Neural progenitor cell (in vitro differentiated cells): ENCODE measurements around the gene OR6S1. TPM values are rescaled to one million over a fixed set of nuclear protein-coding genes. Genes with fewer than 3 reads are reported as not detected.
A peak's percentile ranks its signal among the peaks of the same experiment; 100 is the strongest.
"Not testable (repeated sequence)": the region's sequence is repeated elsewhere in the genome, so short reads cannot be mapped to it uniquely, and the experiment has no call there.

Experiments used
- DNase-seq: peaks from one replicate; pipeline ENCODE4 v3.0.0-alpha.2; 2016; ENCODE audit warnings: low spot score
- H2AFZ ChIP-seq: fragments of 200-600 bp; sonication (generic); replicated peaks from 2 replicates; pipeline ENCODE4 v1.6.1; 2016; ENCODE audit warnings: antibody characterized with exemption
- H3F3A ChIP-seq: fragments of 200-600 bp; sonication (generic); 2 replicates; pipeline ENCODE4 v1.6.1; 2016; ENCODE audit warnings: antibody characterized with exemption, low read depth
- H3K27ac ChIP-seq: fragments of 200-600 bp; sonication (generic); 2 replicates; pipeline ENCODE4 v1.5.1; 2016; ENCODE audit warnings: mild to moderate bottlenecking
- H3K27me3 ChIP-seq: fragments of 200-600 bp; sonication (generic); 2 replicates; pipeline ENCODE4 v1.6.1; 2016; ENCODE audit warnings: mild to moderate bottlenecking, moderate library complexity
- H3K36me3 ChIP-seq: fragments of 200-600 bp; sonication (generic); 2 replicates; pipeline ENCODE4 v1.5.1; 2016
- H3K4me1 ChIP-seq: fragments of 200-600 bp; sonication (generic); 2 replicates; pipeline ENCODE4 v1.6.1; 2016; ENCODE audit warnings: mixed run types
- H3K4me2 ChIP-seq: fragments of 200-600 bp; sonication (generic); 2 replicates; pipeline ENCODE4 v1.6.1; 2016
- H3K4me3 ChIP-seq: fragments of 200-600 bp; sonication (generic); 2 replicates; pipeline ENCODE4 v1.5.1; 2016
- H3K79me2 ChIP-seq: fragments of 200-600 bp; sonication (generic); 2 replicates; pipeline ENCODE4 v1.6.1; 2016; ENCODE audit warnings: low read depth
- H3K9ac ChIP-seq: fragments of 200-600 bp; sonication (generic); 2 replicates; pipeline ENCODE4 v1.6.1; 2016
- H3K9me3 ChIP-seq: fragments of 200-600 bp; sonication (generic); 2 replicates; pipeline ENCODE4 v1.5.1; 2016; ENCODE audit warnings: low read depth
- H4K20me1 ChIP-seq: fragments of 200-600 bp; sonication (generic); 2 replicates; pipeline ENCODE4 v1.6.1; 2016; ENCODE audit warnings: low read depth
- H3K27ac Mint-ChIP-seq: 3 replicates; pipeline ENCODE4 v1.8.0; 2021; ENCODE audit warnings: mixed read lengths
- H3K27me3 Mint-ChIP-seq: 2 replicates; pipeline ENCODE4 v1.8.0; 2022; ENCODE audit warnings: low read depth, mild to moderate bottlenecking, inconsistent platforms, moderate library complexity, mixed read lengths; ENCODE audit not compliant: insufficient read depth
- H3K36me3 Mint-ChIP-seq: 3 replicates; pipeline ENCODE4 v1.8.0; 2021; ENCODE audit warnings: mixed read lengths
- H3K4me1 Mint-ChIP-seq: 3 replicates; pipeline ENCODE4 v1.8.0; 2021; ENCODE audit warnings: mixed read lengths
- H3K4me3 Mint-ChIP-seq: 3 replicates; pipeline ENCODE4 v1.8.0; 2021; ENCODE audit warnings: mild to moderate bottlenecking, moderate library complexity, mixed read lengths
- H3K9me3 Mint-ChIP-seq: 3 replicates; pipeline ENCODE4 v1.8.0; 2020; ENCODE audit warnings: mixed read lengths
- CTCF ChIP-seq: fragments of 200-600 bp; sonication (generic); IDR thresholded peaks from 2 replicates; pipeline ENCODE4 v1.5.1; 2017; ENCODE audit warnings: antibody characterized with exemption, mild to moderate bottlenecking
- EZH2 ChIP-seq: fragments of 200-600 bp; sonication (generic); IDR thresholded peaks from 2 replicates; pipeline ENCODE4 v1.6.1; 2017; ENCODE audit warnings: antibody characterized with exemption, mild to moderate bottlenecking, moderate library complexity
- EZH2phosphoT487 ChIP-seq: fragments of 200-600 bp; sonication (generic); IDR thresholded peaks from 2 replicates; pipeline ENCODE4 v1.6.1; 2017; ENCODE audit warnings: antibody characterized with exemption
- total RNA-seq: library from RNA; depleted of rRNA; stranded (reverse); fragments of >200 nt; gene quantifications from 2 replicates; pipeline ENCODE4 v1.2.3, GENCODE V29; 2015; ENCODE audit warnings: low replicate concordance

Gene OR6S1
- total RNA-seq, 1 donor from 2014 or later, result not detected

- Histone ChIP-seq H3K9ac (no peak overlapping the region), H3K4me2 (peak overlapping the region; percentile 86), H3K4me3 (peak overlapping the region; percentile 71), H3K4me1 (peaks cover 15% of the 10 kb centered on the region), H3K79me2 (no peaks in the 10 kb centered on the region), H2AFZ (no peak overlapping the region), H3K36me3 (no peaks in the 10 kb centered on the region), H4K20me1 (peaks cover 35% of the 10 kb centered on the region), H3K27me3 (peaks cover 79% of the 10 kb centered on the region), H3F3A (peaks cover 51% of the 10 kb centered on the region), H3K27ac (no peak overlapping the region), H3K9me3 (no peaks in the 10 kb centered on the region)
- Mint-ChIP-seq H3K36me3 (peaks cover 6% of the 10 kb centered on the region), H3K9me3 (peaks cover 9% of the 10 kb centered on the region), H3K4me3 (peak overlapping the region; percentile 62), H3K27ac (no peak overlapping the region), H3K4me1 (peaks cover 43% of the 10 kb centered on the region), H3K27me3 (peaks cover 51% of the 10 kb centered on the region)
- TF ChIP-seq CTCF (no peak), EZH2 (no peak), EZH2phosphoT487 (no peak)
- DNase-seq, result no peak
These were observed 17.7 kb downstream of the OR6S1 start for GRCh38 chr14:20623798-20624197.

- Mint-ChIP-seq H3K4me1 (peaks cover 37% of the 10 kb centered on the region), H3K36me3 (peaks cover 6% of the 10 kb centered on the region), H3K27me3 (peaks cover 43% of the 10 kb centered on the region), H3K27ac (no peak overlapping the region), H3K4me3 (peak overlapping the region; percentile 61), H3K9me3 (peaks cover 9% of the 10 kb centered on the region)
- no peaks in the 10 kb centered on the region for H3K79me2 ChIP-seq
- H3F3A ChIP-seq, result peaks cover 42% of the 10 kb centered on the region
- peaks cover 27% of the 10 kb centered on the region for H4K20me1 ChIP-seq
- no peaks in the 10 kb centered on the region for H3K36me3 ChIP-seq
- no peak overlapping the region for H3K27ac ChIP-seq
- H3K4me2 ChIP-seq, result peak overlapping the region; percentile 56
- H3K9me3 ChIP-seq, result no peaks in the 10 kb centered on the region
- peak overlapping the region; percentile 71 for H3K4me3 ChIP-seq
- H3K27me3 ChIP-seq, result peaks cover 74% of the 10 kb centered on the region
- no peak for DNase-seq
- H3K4me1 ChIP-seq, result peaks cover 14% of the 10 kb centered on the region
- H3K9ac ChIP-seq, result no peak overlapping the region
- H2AFZ ChIP-seq, result no peak overlapping the region
- no peak for TF ChIP-seq EZH2phosphoT487
- no peak for TF ChIP-seq CTCF
- no peak for TF ChIP-seq EZH2
These were observed 18.6 kb downstream of the OR6S1 start for GRCh38 chr14:20622816-20623291.

- Histone ChIP-seq H2AFZ (no peak overlapping the region), H3K27ac (no peak overlapping the region), H3K79me2 (no peaks in the 10 kb centered on the region), H3K4me1 (peaks cover 9% of the 10 kb centered on the region), H3F3A (peaks cover 33% of the 10 kb centered on the region), H3K4me2 (no peak overlapping the region), H3K27me3 (peaks cover 55% of the 10 kb centered on the region), H3K36me3 (no peaks in the 10 kb centered on the region), H3K4me3 (no peak overlapping the region), H4K20me1 (peaks cover 13% of the 10 kb centered on the region), H3K9me3 (no peaks in the 10 kb centered on the region), H3K9ac (no peak overlapping the region)
- TF ChIP-seq EZH2phosphoT487 (no peak), EZH2 (no peak), CTCF (no peak)
- peaks cover 25% of the 10 kb centered on the region for H3K27me3 Mint-ChIP-seq
- peaks cover 6% of the 10 kb centered on the region for H3K36me3 Mint-ChIP-seq
- no peak for DNase-seq
- H3K4me1 Mint-ChIP-seq, result peaks cover 22% of the 10 kb centered on the region
- no peak overlapping the region for H3K27ac Mint-ChIP-seq
- H3K9me3 Mint-ChIP-seq, result peaks cover 9% of the 10 kb centered on the region
- H3K4me3 Mint-ChIP-seq, result no peak overlapping the region
These were observed 20.6 kb downstream of the OR6S1 start for GRCh38 chr14:20620798-20621478.

- not testable (repeated sequence) for H3K9me3 ChIP-seq, H3K9me3 Mint-ChIP-seq, H3K79me2 ChIP-seq, H3K9ac ChIP-seq, H3K4me1 ChIP-seq, H4K20me1 ChIP-seq, H3K27ac ChIP-seq, H3K4me3 Mint-ChIP-seq, DNase-seq, H3K36me3 Mint-ChIP-seq, H3K36me3 ChIP-seq, H3K4me3 ChIP-seq, H3K4me2 ChIP-seq, H3K27ac Mint-ChIP-seq, H2AFZ ChIP-seq
- Mint-ChIP-seq H3K4me1 (peaks cover 17% of the 10 kb centered on the region), H3K27me3 (peaks cover 13% of the 10 kb centered on the region)
- peaks cover 22% of the 10 kb centered on the region for H3F3A ChIP-seq
- peaks cover 42% of the 10 kb centered on the region for H3K27me3 ChIP-seq
These were observed 21.8 kb downstream of the OR6S1 start for GRCh38 chr14:20619688-20620087.
